ENCODE results near the gene RYK.

DNA sequence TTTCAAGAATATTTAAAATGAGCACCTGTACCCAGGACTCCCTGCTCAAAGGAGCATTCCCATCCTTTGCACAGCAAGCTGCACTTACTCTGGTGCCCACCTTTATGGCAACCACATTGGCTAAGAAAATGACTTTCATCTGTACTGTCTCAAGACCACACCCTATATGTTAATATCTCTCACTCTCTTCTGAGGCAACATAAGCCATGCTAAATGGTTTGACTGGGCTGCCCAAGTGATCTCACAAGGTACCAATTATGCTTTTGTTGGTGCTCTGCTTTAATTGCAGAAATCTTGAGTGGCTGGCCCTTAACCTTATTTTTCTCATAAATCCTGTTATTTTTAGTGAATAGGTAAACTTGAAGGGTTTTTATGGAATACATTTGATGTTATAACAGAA, 17.7 kb downstream of the RYK start:
- TF ChIP-seq, protein P1, sequence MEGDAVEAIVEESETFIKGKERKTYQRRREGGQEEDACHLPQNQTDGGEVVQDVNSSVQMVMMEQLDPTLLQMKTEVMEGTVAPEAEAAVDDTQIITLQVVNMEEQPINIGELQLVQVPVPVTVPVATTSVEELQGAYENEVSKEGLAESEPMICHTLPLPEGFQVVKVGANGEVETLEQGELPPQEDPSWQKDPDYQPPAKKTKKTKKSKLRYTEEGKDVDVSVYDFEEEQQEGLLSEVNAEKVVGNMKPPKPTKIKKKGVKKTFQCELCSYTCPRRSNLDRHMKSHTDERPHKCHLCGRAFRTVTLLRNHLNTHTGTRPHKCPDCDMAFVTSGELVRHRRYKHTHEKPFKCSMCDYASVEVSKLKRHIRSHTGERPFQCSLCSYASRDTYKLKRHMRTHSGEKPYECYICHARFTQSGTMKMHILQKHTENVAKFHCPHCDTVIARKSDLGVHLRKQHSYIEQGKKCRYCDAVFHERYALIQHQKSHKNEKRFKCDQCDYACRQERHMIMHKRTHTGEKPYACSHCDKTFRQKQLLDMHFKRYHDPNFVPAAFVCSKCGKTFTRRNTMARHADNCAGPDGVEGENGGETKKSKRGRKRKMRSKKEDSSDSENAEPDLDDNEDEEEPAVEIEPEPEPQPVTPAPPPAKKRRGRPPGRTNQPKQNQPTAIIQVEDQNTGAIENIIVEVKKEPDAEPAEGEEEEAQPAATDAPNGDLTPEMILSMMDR (optimal IDR thresholded peaks at IDR 0.05 in 1 of 3, IDR thresholded peaks at IDR 0.05 in 1 of 3, conservative IDR thresholded peaks at IDR 0.05 in 1 of 3; ENCODE audit: extremely low read depth in 1 of 3, insufficient read depth in 2 of 3, low read length in 3 of 3) = no peak
- no peak for TF ChIP-seq EZH2 (IDR thresholded peaks at IDR 0.05; ENCODE audit: low read length)
